CD4-positive, alpha-beta T cell treated with Interleukin-17A for 1 hour (primary cell): Measurements from ENCODE around the gene TRAF4.
"Not testable (repeated sequence)": the region's sequence is repeated elsewhere in the genome, so short reads cannot be mapped to it uniquely, and the experiment has no call there.

ENCODE experiments used
- DNase-seq: peaks from one replicate; pipeline ENCODE4 v3.0.0-alpha.2; 2020

Gene TRAF4

GRCh38 chr17:28792877-28793661, 49.3 kb downstream of the TRAF4 start:
- DNase-seq: no peak

DNA sequence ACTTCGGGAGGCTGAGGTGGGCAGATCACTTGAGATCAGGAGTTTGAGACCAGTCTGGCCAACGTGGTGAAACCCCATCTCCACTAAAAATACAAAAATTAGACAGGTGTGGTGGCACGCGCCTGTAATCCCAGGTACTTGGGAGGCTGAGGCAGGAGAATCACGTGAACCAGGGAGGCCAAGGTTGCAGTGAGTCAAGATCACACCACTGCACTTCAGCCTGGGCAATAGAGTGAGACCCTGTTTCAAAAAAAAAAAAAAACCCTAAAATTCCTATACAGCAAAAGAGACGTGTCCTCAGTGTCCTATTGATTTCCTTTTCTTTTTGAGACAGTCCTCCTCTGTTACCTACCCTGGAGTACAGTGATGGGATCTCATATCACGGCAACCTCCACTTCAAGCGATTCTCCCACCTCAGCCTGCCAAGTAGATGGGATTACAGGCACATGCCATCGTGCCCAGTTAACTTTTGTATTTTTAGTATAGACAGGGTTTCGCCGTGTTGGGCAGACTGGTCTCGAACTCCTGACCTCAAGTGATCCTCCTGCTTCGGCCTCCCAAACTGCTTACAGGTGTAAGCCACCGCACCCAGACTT, 51.1 kb downstream of the TRAF4 start:
- DNase-seq: not testable (repeated sequence)

DNA sequence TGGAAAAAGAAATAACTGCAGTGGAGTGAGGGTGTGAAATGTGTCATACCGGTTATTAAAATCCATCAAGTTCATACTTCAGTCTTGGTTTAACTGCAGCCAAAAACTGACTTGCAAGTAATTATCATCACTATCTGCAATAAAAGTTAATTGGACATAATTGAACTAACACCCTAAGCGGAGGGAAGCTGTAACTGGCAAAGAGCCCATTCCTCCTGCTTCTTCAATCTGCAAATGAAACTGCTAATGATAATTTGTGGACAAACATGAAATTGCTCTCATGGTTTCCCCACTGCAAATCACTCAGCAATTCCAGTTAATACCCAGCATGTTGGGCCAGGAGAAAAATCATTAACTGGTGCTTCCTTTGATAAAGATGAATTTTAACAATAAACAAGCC, 52.3 kb downstream of the TRAF4 start:
- no peak for DNase-seq
